ENCODE measurements around the gene GTPBP3.
A peak's percentile ranks its signal among the peaks of the same experiment; 100 is the strongest.

GTPBP3 gene

GRCh38 chr19:17328517-17329365 is 8.6 kb upstream of the GTPBP3 start:
- DNase-seq = peak in 1 of 2 experiments; percentile 50

- no peak for DNase-seq
These were observed 7.7 kb upstream of the GTPBP3 start for GRCh38 chr19:17329366-17330261.

GRCh38 chr19:17330262-17331044 is 6.9 kb upstream of the GTPBP3 start:
- no peak for DNase-seq

GRCh38 chr19:17331045-17331558 is 6.3 kb upstream of the GTPBP3 start:
- no peak for DNase-seq

- no peak for DNase-seq
These were observed 5.0 kb upstream of the GTPBP3 start for GRCh38 chr19:17332360-17332676.

- DNase-seq = peak; percentile 69 to 74
These were observed 4.4 kb upstream of the GTPBP3 start for GRCh38 chr19:17332677-17333581.

GRCh38 chr19:17333611-17334413 is 3.5 kb upstream of the GTPBP3 start:
- DNase-seq = peak; percentile 85 to 86

- DNase-seq = peak; percentile 99
These were observed 2.6 kb upstream of the GTPBP3 start, which contains the start of gene ANO8 for GRCh38 chr19:17334414-17335409. Gene ANO8, minus strand, starts transcription at chr19:17334855. Its CDS starts 185 bp downstream, at chr19:17334670.

- no peak for DNase-seq
These were observed 1.8 kb upstream of the GTPBP3 start for GRCh38 chr19:17335575-17335974.

GRCh38 chr19:17337675-17338432 is 501 bp downstream of the GTPBP3 start:
- DNase-seq = peak in 1 of 2 experiments; percentile 67

GRCh38 chr19:17338433-17339078 is 1.2 kb downstream of the GTPBP3 start:
- DNase-seq = no peak

GRCh38 chr19:17339088-17339741 is 1.9 kb downstream of the GTPBP3 start:
- DNase-seq = peak; percentile 78 to 79

GRCh38 chr19:17340302-17340870 is 3.0 kb downstream of the GTPBP3 start:
- DNase-seq = peak in 1 of 2 experiments; percentile 54

- DNase-seq = no peak
These were observed 3.6 kb downstream of the GTPBP3 start for GRCh38 chr19:17340871-17341357.

- DNase-seq = no peak
These were observed 4.0 kb downstream of the GTPBP3 start for GRCh38 chr19:17341386-17341785.

- no peak for DNase-seq
These were observed 4.5 kb downstream of the GTPBP3 start for GRCh38 chr19:17341845-17342244.

GRCh38 chr19:17346109-17346671 is 8.8 kb downstream of the GTPBP3 start:
- peak; percentile 89 to 91 for DNase-seq
